ENCODE data around the gene CFAP77. TPM values are rescaled to one million over a fixed set of nuclear protein-coding genes. Genes with fewer than 3 reads are reported as not detected.

The CFAP77 gene
- total RNA-seq, 2 experiments from 2014 or later: not detected

DNA sequence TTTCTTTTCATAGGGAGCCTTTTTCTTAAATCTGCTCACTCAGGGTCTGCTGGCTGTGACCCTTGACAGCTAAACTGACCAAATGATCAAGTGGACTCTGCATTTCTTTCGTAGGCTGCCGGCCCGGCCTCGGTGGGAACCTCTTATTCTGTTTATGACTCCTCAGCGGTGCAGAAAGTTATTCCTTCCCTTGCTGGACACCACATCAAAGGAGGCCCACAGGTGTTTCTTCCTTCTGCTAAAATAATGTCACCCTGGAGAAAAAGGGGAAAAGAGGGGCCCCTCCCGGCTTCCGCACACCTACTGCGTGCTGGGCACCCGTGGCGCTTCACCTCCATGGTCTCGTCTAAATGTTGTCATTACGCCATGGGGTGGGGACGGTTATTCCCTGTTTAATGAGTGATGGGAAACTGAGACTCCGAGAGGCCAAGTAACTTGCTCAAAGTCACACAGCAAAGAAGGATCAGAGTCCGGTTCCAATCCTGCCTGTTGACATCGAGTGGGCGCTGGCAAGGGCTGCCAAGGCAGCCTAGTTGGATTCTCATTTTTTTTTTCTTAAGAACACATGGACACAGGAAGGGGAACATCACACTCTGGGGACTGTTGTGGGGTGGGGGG, 72.3 kb downstream of the CFAP77 start:
- Mint-ChIP-seq H3K9me3 (no peaks in the 10 kb centered on the region), H3K27ac (no peak overlapping the region), H3K36me3 (ENCODE audit: low read depth) (no peaks in the 10 kb centered on the region), H3K4me3 (no peak overlapping the region), H3K27me3 (peaks cover 37% of the 10 kb centered on the region), H3K4me1 (ENCODE audit: low read depth) (peaks cover 9% of the 10 kb centered on the region)
- no peak for DNase-seq
- intact Hi-C loops (cut with micrococcal nuclease): no loop called here
- ChIA-PET POLR2A (interaction anchor here (0.7 kb wide), 1 partner anchor 27 kb away, joined by 4 read pairs; no protein-coding TSS in a partner anchor), CTCF (interaction anchor here (1.7 kb wide), 1 partner anchor 25 kb away, joined by 7 read pairs; no protein-coding TSS in a partner anchor)
- no peak for ATAC-seq
- no peak for TF ChIP-seq CTCF (IDR thresholded peaks at IDR 0.05)

DNA sequence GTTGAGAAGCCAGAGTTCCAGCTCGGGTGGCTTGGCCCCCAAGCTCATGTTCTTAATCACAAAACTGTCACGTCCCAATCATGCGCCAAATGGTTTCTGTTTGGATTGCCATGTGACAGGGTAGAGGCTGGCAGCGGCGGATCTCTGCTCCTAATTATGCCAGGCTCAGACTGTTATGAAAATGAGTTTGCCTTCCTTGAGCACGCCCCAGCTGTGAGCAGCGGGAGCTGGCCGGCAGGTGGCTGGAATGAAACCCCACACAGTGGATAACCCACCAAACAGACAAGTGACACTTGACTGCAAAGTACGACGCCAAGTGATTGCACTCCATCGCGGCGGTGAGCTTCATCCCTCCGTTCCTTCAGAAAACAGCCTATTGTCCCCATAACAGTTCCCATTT, 75.4 kb downstream of the CFAP77 start:
- intact Hi-C loops (cut with micrococcal nuclease): loop anchor here (5.0 kb wide), 2 partner anchors 33 to 73 kb away; partner anchors contain the start of gene CFAP77

DNA sequence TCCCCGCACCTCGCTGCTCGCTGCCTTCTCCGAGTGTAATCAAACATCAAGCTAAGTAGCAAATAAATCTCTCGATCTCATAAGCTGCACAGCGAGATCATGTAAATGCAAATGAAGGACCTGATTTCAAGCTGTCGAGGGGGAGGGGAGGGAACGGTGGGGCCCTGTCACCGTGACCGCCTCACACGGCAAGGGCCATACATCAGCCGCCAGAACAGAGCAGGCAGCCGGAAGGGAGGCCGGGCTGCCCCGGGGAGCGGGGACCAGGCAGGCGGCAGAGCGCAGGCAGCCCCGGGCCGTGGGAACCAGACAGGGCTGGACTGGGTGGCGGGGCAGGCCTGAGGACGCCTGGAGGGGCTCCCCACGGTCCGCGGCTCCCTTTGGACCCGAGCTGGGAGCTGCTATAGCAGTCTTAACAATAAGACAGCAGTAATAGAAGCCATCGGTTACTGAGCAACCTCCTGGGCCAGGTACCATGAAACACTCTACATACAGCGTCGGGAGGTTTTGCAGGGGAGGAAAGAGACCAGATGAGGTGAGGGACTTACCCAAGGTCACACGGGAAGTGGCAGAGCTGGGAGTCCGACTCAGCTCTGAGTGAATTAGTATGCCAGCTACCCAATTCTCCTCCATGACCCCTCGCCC, 76.8 kb downstream of the CFAP77 start:
- Mint-ChIP-seq H3K4me3 (peak overlapping the region; percentile 42), H3K27ac (peak overlapping the region; percentile 87), H3K4me1 (ENCODE audit: low read depth) (peaks cover 27% of the 10 kb centered on the region), H3K27me3 (peaks cover 48% of the 10 kb centered on the region), H3K36me3 (ENCODE audit: low read depth) (no peaks in the 10 kb centered on the region), H3K9me3 (no peaks in the 10 kb centered on the region)
- ChIA-PET CTCF (interaction anchor here (1.1 to 6.2 kb wide), 4 partner anchors 13 to 88 kb away, joined by 3 to 42 read pairs (median 8); no protein-coding TSS in a partner anchor), POLR2A (no interaction called here)
- intact Hi-C loops (cut with micrococcal nuclease): loop anchor here (5.0 kb wide), 2 partner anchors 35 to 75 kb away; partner anchors contain the start of gene CFAP77
- ATAC-seq (peak; percentile 93), DNase-seq (peak; percentile 88)
- no peak for TF ChIP-seq CTCF (IDR thresholded peaks at IDR 0.05)

More for the DNA sequence above, 75.4 kb downstream of the CFAP77 start:
- POLR2A ChIA-PET: no interaction called here
- CTCF ChIA-PET: interaction anchor here (1.4 to 6.2 kb wide), 2 partner anchors 15 to 22 kb away, joined by 3 to 42 read pairs; no protein-coding TSS in a partner anchor
- Mint-ChIP-seq H3K9me3 (no peaks in the 10 kb centered on the region), H3K4me1 (ENCODE audit: low read depth) (peaks cover 27% of the 10 kb centered on the region), H3K36me3 (ENCODE audit: low read depth) (no peaks in the 10 kb centered on the region), H3K4me3 (no peak overlapping the region), H3K27ac (no peak overlapping the region), H3K27me3 (peaks cover 48% of the 10 kb centered on the region)
- TF ChIP-seq CTCF (IDR thresholded peaks at IDR 0.05): no peak
- ATAC-seq (no peak), DNase-seq (no peak)

GRCh38 chr9:132487351-132487791, 77.4 kb downstream of the CFAP77 start:
- peak; percentile 72 for ATAC-seq
- Mint-ChIP-seq H3K27ac (peak overlapping the region; percentile 87), H3K9me3 (no peaks in the 10 kb centered on the region), H3K4me3 (peak overlapping the region; percentile 42), H3K27me3 (peaks cover 48% of the 10 kb centered on the region), H3K4me1 (ENCODE audit: low read depth) (peaks cover 27% of the 10 kb centered on the region), H3K36me3 (ENCODE audit: low read depth) (no peaks in the 10 kb centered on the region)
- CTCF ChIA-PET: interaction anchor here (0.9 to 6.2 kb wide), 4 partner anchors 20 to 87 kb away, joined by 4 to 42 read pairs (median 9); no protein-coding TSS in a partner anchor
- intact Hi-C loops (cut with micrococcal nuclease): loop anchor here (5.0 kb wide), 2 partner anchors 35 to 75 kb away; partner anchors contain the start of gene CFAP77
- peak; percentile 62 for DNase-seq
- no peak for TF ChIP-seq CTCF (IDR thresholded peaks at IDR 0.05)
- POLR2A ChIA-PET: no interaction called here

Data from activated CD8-positive, alpha-beta T cell treated with anti-CD3 and anti-CD28 coated beads for 36 hours (primary cell).